ENCODE measurements around the gene CPSF2. TPM values are rescaled to one million over a fixed set of nuclear protein-coding genes. Genes with fewer than 3 reads are reported as not detected.
"Not testable (repeated sequence)": the region's sequence is repeated elsewhere in the genome, so short reads cannot be mapped to it uniquely, and the experiment has no call there.

CPSF2 gene
- total RNA-seq, 2 experiments from 2014 or later = 74.4 to 94.2 TPM

- Mint-ChIP-seq H3K9me3 (no peaks in the 10 kb centered on the region), H3K27me3 (no peaks in the 10 kb centered on the region), H3K36me3 (ENCODE audit: low read depth) (no peaks in the 10 kb centered on the region), H3K4me1 (no peaks in the 10 kb centered on the region), H3K27ac (no peak overlapping the region), H3K4me3 (no peak overlapping the region)
- ChIA-PET CTCF (no interaction called here), POLR2A (no interaction called here)
- no peak for DNase-seq
Measured at GRCh38 chr14:92173668-92174067, 51.9 kb downstream of the CPSF2 start.

DNA sequence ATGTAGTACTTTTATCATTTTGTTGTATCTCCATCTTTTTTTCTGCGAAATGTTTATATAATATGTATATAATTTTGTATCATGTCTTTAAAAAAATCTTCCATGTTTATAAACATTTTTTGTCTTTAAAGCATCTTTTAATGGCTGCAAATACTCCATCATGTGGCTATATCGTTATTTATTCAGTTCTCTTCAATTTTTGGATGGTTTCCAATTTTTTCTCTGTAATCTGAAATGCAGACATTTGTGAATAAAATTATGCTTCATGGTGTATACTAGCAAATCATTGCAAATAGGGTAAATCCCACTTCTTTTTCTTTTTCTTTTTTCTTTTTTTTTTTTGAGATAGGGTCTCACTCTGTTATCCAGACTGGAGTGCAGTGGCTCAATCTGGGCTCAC lies 54.0 kb downstream of the CPSF2 start:
- no peaks in the 10 kb centered on the region for H3K4me1 Mint-ChIP-seq
- ChIA-PET CTCF (no interaction called here), POLR2A (no interaction called here)
- H3K27ac Mint-ChIP-seq = no peak overlapping the region
- DNase-seq = no peak
- no peaks in the 10 kb centered on the region for H3K36me3 Mint-ChIP-seq (ENCODE audit: low read depth)
- no peaks in the 10 kb centered on the region for H3K27me3 Mint-ChIP-seq
- H3K9me3 Mint-ChIP-seq = peaks cover 10% of the 10 kb centered on the region
- no peak overlapping the region for H3K4me3 Mint-ChIP-seq

DNA sequence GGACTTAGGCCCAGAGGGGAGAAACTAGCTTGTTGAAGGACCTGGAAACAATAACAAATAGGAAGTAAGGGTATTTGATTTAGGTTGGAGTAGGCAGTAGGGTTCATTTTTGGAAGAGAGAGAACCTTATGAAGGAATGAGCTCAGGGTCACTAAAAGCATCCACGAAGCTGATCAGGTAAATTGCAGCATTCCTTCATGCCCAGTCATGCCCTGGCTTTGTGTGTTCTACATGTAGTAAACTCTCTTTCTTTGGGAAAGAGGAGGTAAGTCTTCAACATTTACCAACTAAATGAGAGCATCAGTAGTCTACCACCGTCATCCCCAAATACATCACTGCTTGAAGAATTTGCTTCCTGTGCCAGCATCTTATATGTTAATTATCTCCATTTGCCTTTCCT lies 54.7 kb downstream of the CPSF2 start:
- H3K27ac Mint-ChIP-seq = no peak overlapping the region
- no peaks in the 10 kb centered on the region for H3K36me3 Mint-ChIP-seq (ENCODE audit: low read depth)
- CTCF ChIA-PET = interaction anchor here (1.4 kb wide), 1 partner anchor 10 kb away, joined by 3 read pairs; no protein-coding TSS in a partner anchor

GRCh38 chr14:92179178-92179577 lies 57.4 kb downstream of the CPSF2 start:
- H3K27ac Mint-ChIP-seq; H3K36me3 Mint-ChIP-seq (ENCODE audit: low read depth); POLR2A ChIA-PET; CTCF ChIA-PET; H3K4me3 Mint-ChIP-seq; DNase-seq; H3K4me1 Mint-ChIP-seq; H3K27me3 Mint-ChIP-seq: not testable (repeated sequence)
- H3K9me3 Mint-ChIP-seq = peaks cover 12% of the 10 kb centered on the region

More for the DNA sequence above, 54.7 kb downstream of the CPSF2 start:
- H3K4me1 Mint-ChIP-seq = no peaks in the 10 kb centered on the region
- DNase-seq = no peak
- H3K27me3 Mint-ChIP-seq = no peaks in the 10 kb centered on the region
- no peak overlapping the region for H3K4me3 Mint-ChIP-seq
- POLR2A ChIA-PET = no interaction called here
- H3K9me3 Mint-ChIP-seq = peaks cover 10% of the 10 kb centered on the region

DNA sequence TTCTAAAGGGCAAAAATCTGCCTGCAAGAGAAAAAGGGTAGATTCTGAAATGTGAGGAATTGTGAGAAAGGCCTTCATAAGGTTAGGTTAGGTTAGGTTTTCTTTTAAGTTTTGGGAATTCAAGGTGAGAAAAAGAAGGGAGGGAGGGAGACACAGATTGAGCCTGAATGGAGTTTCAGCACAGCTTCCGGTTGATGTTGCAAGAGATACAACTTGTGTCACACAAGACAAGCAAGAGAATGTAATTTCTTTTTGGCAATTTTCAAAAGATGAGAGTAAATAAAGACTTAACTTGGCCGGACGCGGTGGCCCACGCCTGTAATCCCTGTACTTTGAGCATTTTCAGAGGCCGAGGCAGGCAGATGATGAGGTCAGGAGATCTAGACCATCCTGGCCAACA lies 63.8 kb downstream of the CPSF2 start:
- H3K36me3 Mint-ChIP-seq (ENCODE audit: low read depth) = no peaks in the 10 kb centered on the region
- H3K4me3 Mint-ChIP-seq = no peak overlapping the region
- no peaks in the 10 kb centered on the region for H3K4me1 Mint-ChIP-seq
- DNase-seq = no peak
- H3K27me3 Mint-ChIP-seq = no peaks in the 10 kb centered on the region
- ChIA-PET POLR2A (no interaction called here), CTCF (interaction anchor here (0.6 kb wide), 1 partner anchor 97 kb away, joined by 3 read pairs; no protein-coding TSS in a partner anchor)
- no peak overlapping the region for H3K27ac Mint-ChIP-seq
- H3K9me3 Mint-ChIP-seq = peaks cover 11% of the 10 kb centered on the region

- H3K9me3 Mint-ChIP-seq; H3K27me3 Mint-ChIP-seq; CTCF ChIA-PET; H3K4me3 Mint-ChIP-seq; DNase-seq; POLR2A ChIA-PET; H3K4me1 Mint-ChIP-seq; H3K27ac Mint-ChIP-seq; H3K36me3 Mint-ChIP-seq (ENCODE audit: low read depth): not testable (repeated sequence)
Measured at GRCh38 chr14:92187616-92188015, 65.8 kb downstream of the CPSF2 start.

GRCh38 chr14:92190768-92191167 lies 69.0 kb downstream of the CPSF2 start:
- Mint-ChIP-seq H3K9me3 (peaks cover 7% of the 10 kb centered on the region), H3K27me3 (no peaks in the 10 kb centered on the region), H3K36me3 (ENCODE audit: low read depth) (no peaks in the 10 kb centered on the region), H3K27ac (no peak overlapping the region), H3K4me3 (no peak overlapping the region), H3K4me1 (no peaks in the 10 kb centered on the region)
- POLR2A ChIA-PET = no interaction called here
- no peak for DNase-seq
- CTCF ChIA-PET = no interaction called here

GRCh38 chr14:92198804-92199203 lies 77.0 kb downstream of the CPSF2 start:
- Mint-ChIP-seq H3K36me3 (ENCODE audit: low read depth) (no peaks in the 10 kb centered on the region), H3K4me1 (no peaks in the 10 kb centered on the region), H3K27me3 (peaks cover 11% of the 10 kb centered on the region), H3K27ac (no peak overlapping the region), H3K4me3 (no peak overlapping the region), H3K9me3 (no peaks in the 10 kb centered on the region)
- ChIA-PET POLR2A (no interaction called here), CTCF (no interaction called here)
- no peak for DNase-seq

DNA sequence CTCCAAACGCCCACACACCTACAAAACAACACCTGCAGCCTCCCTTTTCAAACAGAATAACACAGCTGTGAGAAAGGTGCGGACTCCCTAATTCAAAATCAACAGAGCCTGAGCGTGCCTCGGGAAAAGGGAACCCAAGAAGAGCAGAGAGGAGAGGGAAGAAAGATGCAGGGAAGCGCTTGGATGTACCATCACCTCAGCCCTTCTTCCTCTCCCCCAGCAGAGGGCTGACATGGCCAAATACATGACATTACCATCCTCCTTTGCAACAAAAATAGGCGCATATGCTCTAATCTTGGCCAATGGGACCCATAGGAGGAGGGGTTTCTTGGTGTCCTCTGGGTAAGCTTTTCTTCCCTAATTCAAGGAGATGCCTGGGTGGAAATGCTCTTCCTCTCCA lies 78.0 kb downstream of the CPSF2 start:
- CTCF ChIA-PET = no interaction called here
- Mint-ChIP-seq H3K27ac (no peak overlapping the region), H3K27me3 (peaks cover 14% of the 10 kb centered on the region), H3K9me3 (no peaks in the 10 kb centered on the region), H3K4me3 (no peak overlapping the region), H3K4me1 (no peaks in the 10 kb centered on the region), H3K36me3 (ENCODE audit: low read depth) (no peaks in the 10 kb centered on the region)
- POLR2A ChIA-PET = no interaction called here
- no peak for DNase-seq

DNA sequence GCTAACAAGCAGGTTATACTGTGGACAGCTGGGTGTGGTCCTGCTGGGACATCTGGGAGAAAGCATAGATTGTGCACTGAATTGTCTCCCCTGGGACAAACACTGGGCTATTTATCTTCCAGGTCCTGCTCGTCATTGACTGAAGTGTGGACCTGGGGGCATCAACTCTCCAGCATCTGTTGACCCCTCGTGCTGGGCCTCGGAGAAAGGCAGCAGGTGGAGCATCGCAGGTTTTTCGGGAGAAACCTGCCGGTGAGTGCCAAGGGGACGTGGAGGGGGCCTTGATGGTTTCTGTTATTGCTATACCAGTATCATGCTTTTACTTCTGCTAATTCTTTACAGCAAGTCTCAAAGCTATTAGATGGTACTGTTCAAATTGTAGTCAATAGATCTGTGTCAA lies 81.3 kb downstream of the CPSF2 start:
- no peaks in the 10 kb centered on the region for H3K9me3 Mint-ChIP-seq
- POLR2A ChIA-PET = no interaction called here
- CTCF ChIA-PET = no interaction called here

DNA sequence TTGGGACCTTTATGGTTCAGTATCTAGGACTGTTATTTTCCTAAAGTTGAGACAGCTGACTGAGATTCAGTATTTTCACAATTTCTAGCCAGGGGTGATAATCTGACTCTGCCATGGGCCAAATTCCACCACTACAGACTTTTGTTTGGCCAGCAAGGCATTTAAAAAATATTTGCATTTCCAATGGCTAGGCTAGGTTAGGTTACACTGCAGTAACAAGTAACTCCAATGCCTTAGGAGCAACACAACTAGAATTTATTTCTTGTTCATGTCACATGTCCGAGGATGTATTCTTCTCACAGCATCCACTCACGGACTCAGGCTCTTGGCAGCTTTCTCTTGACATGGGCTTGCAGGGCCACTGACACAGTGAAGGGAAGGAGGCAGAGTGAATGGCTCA lies 83.0 kb downstream of the CPSF2 start:
- CTCF ChIA-PET = no interaction called here
- DNase-seq = no peak
- H3K27me3 Mint-ChIP-seq = peaks cover 10% of the 10 kb centered on the region
- H3K4me3 Mint-ChIP-seq = no peak overlapping the region
- no peaks in the 10 kb centered on the region for H3K9me3 Mint-ChIP-seq
- H3K4me1 Mint-ChIP-seq = no peaks in the 10 kb centered on the region
- no peaks in the 10 kb centered on the region for H3K36me3 Mint-ChIP-seq (ENCODE audit: low read depth)
- POLR2A ChIA-PET = no interaction called here
- H3K27ac Mint-ChIP-seq = no peak overlapping the region

More for the DNA sequence above, 81.3 kb downstream of the CPSF2 start:
- Mint-ChIP-seq H3K36me3 (ENCODE audit: low read depth) (no peaks in the 10 kb centered on the region), H3K4me3 (no peak overlapping the region), H3K27ac (no peak overlapping the region), H3K4me1 (no peaks in the 10 kb centered on the region), H3K27me3 (peaks cover 14% of the 10 kb centered on the region)
- no peak for DNase-seq

GRCh38 chr14:92207012-92207927 lies 85.5 kb downstream of the CPSF2 start:
- Mint-ChIP-seq H3K27me3 (peaks cover 6% of the 10 kb centered on the region), H3K9me3 (peaks cover 4% of the 10 kb centered on the region), H3K27ac (no peak overlapping the region), H3K4me3 (no peak overlapping the region), H3K36me3 (ENCODE audit: low read depth) (no peaks in the 10 kb centered on the region), H3K4me1 (no peaks in the 10 kb centered on the region)
- ChIA-PET CTCF (interaction anchor here (1.1 kb wide), 1 partner anchor 33 kb away, joined by 3 read pairs; no protein-coding TSS in a partner anchor), POLR2A (no interaction called here)
- DNase-seq = no peak

DNA sequence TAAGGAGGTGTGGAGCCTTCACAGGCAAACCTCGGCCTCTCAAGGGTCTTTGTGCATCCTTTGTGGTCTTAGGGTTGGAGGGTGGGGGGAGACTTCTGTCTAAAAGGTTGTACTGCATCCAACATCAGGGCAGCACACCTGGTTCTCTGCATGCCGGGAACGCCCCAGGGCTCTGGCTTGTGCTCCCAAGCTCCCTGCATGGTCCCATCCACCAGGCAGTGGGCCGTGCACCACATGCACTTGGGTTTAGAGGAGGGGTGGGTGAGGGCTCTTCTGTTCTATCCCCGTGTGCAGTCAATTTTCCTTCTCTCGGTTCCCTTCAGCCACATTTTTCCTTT lies 86.1 kb downstream of the CPSF2 start:
- ChIA-PET POLR2A (no interaction called here), CTCF (interaction anchor here (0.6 to 1.1 kb wide), 3 partner anchors 12 to 626 kb away, joined by 3 to 4 read pairs (median 3); no protein-coding TSS in a partner anchor)
- H3K27ac Mint-ChIP-seq = no peak overlapping the region
- H3K4me3 Mint-ChIP-seq = no peak overlapping the region
- no peaks in the 10 kb centered on the region for H3K4me1 Mint-ChIP-seq
- no peak for DNase-seq
- peaks cover 4% of the 10 kb centered on the region for H3K9me3 Mint-ChIP-seq
- H3K27me3 Mint-ChIP-seq = peaks cover 6% of the 10 kb centered on the region
- H3K36me3 Mint-ChIP-seq (ENCODE audit: low read depth) = no peaks in the 10 kb centered on the region

GRCh38 chr14:92209141-92209540 lies 87.4 kb downstream of the CPSF2 start:
- Mint-ChIP-seq H3K36me3 (ENCODE audit: low read depth) (no peaks in the 10 kb centered on the region), H3K27me3 (peaks cover under 1% of the 10 kb centered on the region), H3K27ac (no peak overlapping the region), H3K4me1 (no peaks in the 10 kb centered on the region), H3K4me3 (no peak overlapping the region), H3K9me3 (peaks cover 4% of the 10 kb centered on the region)
- DNase-seq = no peak
- POLR2A ChIA-PET = no interaction called here
- CTCF ChIA-PET = no interaction called here
